C4-2B (cell line): ENCODE results near the gene MYCBP2.
A peak's percentile ranks its signal among the peaks of the same experiment; 100 is the strongest.

Experiments
- H3K27ac ChIP-seq: fragments of 450-650 bp; 2 replicates; pipeline ENCODE4 v1.5.1; 2017
- CTCF ChIP-seq: fragments of 450-650 bp; conservative IDR thresholded peaks from 2 replicates; pipeline ENCODE4 v1.5.1; 2017; ENCODE audit warnings: mild to moderate bottlenecking
- ZFX ChIP-seq: fragments of 450-650 bp; IDR thresholded peaks from 2 replicates; pipeline ENCODE4 v1.6.1; 2017

The MYCBP2 gene

DNA sequence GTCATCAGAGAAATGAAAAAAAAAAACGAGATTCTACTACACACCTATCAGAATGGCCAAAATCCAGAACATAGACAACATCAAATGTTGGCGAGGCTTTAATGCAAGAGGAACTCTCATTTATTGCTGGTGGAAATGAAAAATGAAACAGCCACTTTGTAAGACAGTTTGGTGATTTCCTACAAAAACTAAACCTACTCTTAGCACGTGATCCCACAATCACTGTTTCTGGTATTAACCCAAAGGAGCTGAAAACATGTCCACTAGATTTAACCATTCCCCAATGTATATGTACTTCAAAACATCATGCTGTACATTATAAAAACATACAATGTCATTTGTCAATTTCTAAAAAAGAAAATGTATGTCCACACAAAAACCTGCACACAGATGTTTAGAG lies 13.0 kb downstream of the MYCBP2 start:
- TF ChIP-seq CTCF (no peak), ZFX (no peak)
- H3K27ac ChIP-seq: no peak overlapping the region

DNA sequence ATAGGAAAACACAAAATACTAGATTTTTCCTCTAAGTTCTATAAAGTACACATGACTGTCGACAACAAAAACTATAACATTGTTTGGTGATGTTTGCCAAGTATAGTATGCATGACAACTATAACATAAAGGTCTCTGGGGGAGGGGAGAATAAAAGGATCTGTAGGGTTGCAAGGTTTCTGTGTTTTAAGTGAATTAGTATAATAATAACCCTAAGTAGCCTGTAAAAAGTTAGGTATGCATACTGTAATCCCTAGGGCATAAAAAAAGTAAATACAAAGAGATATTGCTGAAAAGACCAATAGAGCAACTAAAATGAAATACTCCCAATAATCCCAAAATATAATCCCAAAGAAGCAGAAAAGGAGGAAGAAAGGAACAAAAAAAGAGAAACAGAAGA lies 14.6 kb downstream of the MYCBP2 start:
- H3K27ac ChIP-seq: no peak overlapping the region
- no peak for TF ChIP-seq CTCF
- no peak for TF ChIP-seq ZFX

- TF ChIP-seq ZFX: no peak
- no peak for TF ChIP-seq CTCF
- H3K27ac ChIP-seq: no peak overlapping the region
These were observed 16.2 kb downstream of the MYCBP2 start for GRCh38 chr13:77310579-77311279.

DNA sequence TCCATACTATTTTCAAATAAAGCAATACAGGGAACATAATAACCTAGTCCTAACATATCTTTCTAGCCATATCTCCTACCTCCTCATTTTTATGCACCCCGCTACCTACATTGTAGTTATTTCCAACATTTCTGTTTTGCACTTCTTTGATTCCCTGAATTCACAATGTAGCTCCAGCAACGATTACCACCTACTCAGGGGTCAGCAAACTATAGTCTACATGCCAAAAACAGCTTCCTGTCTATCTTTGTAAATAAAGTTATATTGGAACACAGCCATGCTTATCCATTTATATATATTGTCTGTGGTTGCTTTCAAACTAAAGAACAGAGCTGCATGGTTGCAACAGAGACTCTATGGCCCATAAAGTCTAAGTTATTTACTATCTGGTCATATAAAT lies 16.7 kb downstream of the MYCBP2 start:
- TF ChIP-seq CTCF (no peak), ZFX (no peak)
- peak overlapping the region; percentile 53 for H3K27ac ChIP-seq

- H3K27ac ChIP-seq: no peak overlapping the region
- no peak for TF ChIP-seq ZFX
- no peak for TF ChIP-seq CTCF
These were observed 17.6 kb downstream of the MYCBP2 start for GRCh38 chr13:77309254-77309653.

- no peak overlapping the region for H3K27ac ChIP-seq
- TF ChIP-seq ZFX (no peak), CTCF (no peak)
These were observed 20.4 kb downstream of the MYCBP2 start for GRCh38 chr13:77306458-77306857.

- no peak overlapping the region for H3K27ac ChIP-seq
- TF ChIP-seq CTCF (no peak), ZFX (no peak)
These were observed 21.6 kb downstream of the MYCBP2 start for GRCh38 chr13:77305266-77305665.
